Activated naive CD8-positive, alpha-beta T cell treated with anti-CD3 and anti-CD28 coated beads, Interleukin-2, amount 50 U/mL, for 16 hours (primary cell): ENCODE measurements around the gene CNTFR.
"Not testable (repeated sequence)": the region's sequence is repeated elsewhere in the genome, so short reads cannot be mapped to it uniquely, and the experiment has no call there.

Source experiments
- DNase-seq: peaks from one replicate; pipeline ENCODE4 v3.0.0-alpha.2; 2020; ENCODE audit warnings: low read depth, low spot score

Gene CNTFR

GRCh38 chr9:34555002-34555348 lies 34.5 kb downstream of the CNTFR start:
- no peak for DNase-seq

- no peak for DNase-seq
These were observed 35.1 kb downstream of the CNTFR start for GRCh38 chr9:34554211-34555001.

- no peak for DNase-seq
These were observed 36.0 kb downstream of the CNTFR start for GRCh38 chr9:34553511-34554021.

GRCh38 chr9:34552986-34553385 lies 36.5 kb downstream of the CNTFR start:
- DNase-seq: no peak

GRCh38 chr9:34552606-34552981 lies 36.9 kb downstream of the CNTFR start:
- no peak for DNase-seq

GRCh38 chr9:34551751-34552605 lies 37.5 kb downstream of the CNTFR start:
- no peak for DNase-seq

GRCh38 chr9:34550681-34551270 lies 38.7 kb downstream of the CNTFR start:
- no peak for DNase-seq

- DNase-seq: no peak
These were observed 39.4 kb downstream of the CNTFR start for GRCh38 chr9:34550016-34550680.

- no peak for DNase-seq
These were observed 40.2 kb downstream of the CNTFR start for GRCh38 chr9:34549407-34549732.

- DNase-seq: no peak
These were observed 41.4 kb downstream of the CNTFR start for GRCh38 chr9:34547960-34548611.

GRCh38 chr9:34546834-34547827 lies 42.4 kb downstream of the CNTFR start:
- DNase-seq: no peak

GRCh38 chr9:34546102-34546833 lies 43.3 kb downstream of the CNTFR start:
- DNase-seq: no peak

- no peak for DNase-seq
These were observed 44.0 kb downstream of the CNTFR start for GRCh38 chr9:34545497-34545896.

GRCh38 chr9:34544035-34544434 lies 45.5 kb downstream of the CNTFR start:
- no peak for DNase-seq

- no peak for DNase-seq
These were observed 48.0 kb downstream of the CNTFR start for GRCh38 chr9:34541540-34541939.

GRCh38 chr9:34540827-34541226 lies 48.7 kb downstream of the CNTFR start:
- no peak for DNase-seq

- DNase-seq: no peak
These were observed 52.8 kb downstream of the CNTFR start for GRCh38 chr9:34536685-34537084.

GRCh38 chr9:34532041-34532440 lies 57.5 kb downstream of the CNTFR start:
- DNase-seq: not testable (repeated sequence)

GRCh38 chr9:34526026-34526425 lies 63.5 kb downstream of the CNTFR start:
- no peak for DNase-seq

- DNase-seq: no peak
These were observed 65.2 kb downstream of the CNTFR start for GRCh38 chr9:34524349-34524748.
